Uterus (tissue), 2 donors: Measurements from ENCODE around the gene MRM1.

ENCODE experiments used
- POLR2A ChIP-seq, 2 donors: fragments of 450-650 bp; IDR thresholded peaks; one replicate each; pipeline ENCODE4 v1.6.1; 2016; ENCODE audit warnings: antibody characterized with exemption in 2 of 2, mild to moderate bottlenecking in 1 of 2, moderate library complexity in 1 of 2
- TF ChIP-seq, protein P1 (sequence below), 4 experiments: fragments of 200-600 bp in 2 of 4; fragments of 450-650 bp in 2 of 4; sonication (generic) in 2 of 4; IDR thresholded peaks; one replicate each; pipeline ENCODE4 v1.5.1; 2016 to 2019; ENCODE audit warnings: antibody characterized with exemption in 4 of 4, mild to moderate bottlenecking in 2 of 4, moderate library complexity in 1 of 4

DNA sequence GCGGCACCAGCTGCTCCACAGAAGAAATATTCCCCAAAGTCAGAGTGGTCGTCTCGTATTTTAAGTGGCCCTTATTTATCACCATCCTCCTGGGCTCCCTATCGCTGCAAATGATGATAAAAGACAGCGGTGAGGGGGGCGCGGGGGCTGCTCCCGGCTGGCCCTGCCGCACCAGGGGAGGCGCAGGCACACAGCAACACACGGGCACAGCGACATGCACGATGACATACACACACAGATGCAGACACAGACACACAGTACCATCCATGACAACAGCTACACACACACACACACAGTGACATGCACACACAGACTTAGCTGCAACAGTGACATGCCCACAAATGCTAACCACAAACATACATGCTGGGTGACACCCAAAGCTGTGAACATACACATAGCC lies 52.5 kb downstream of the MRM1 start:
- TF ChIP-seq, protein P1, sequence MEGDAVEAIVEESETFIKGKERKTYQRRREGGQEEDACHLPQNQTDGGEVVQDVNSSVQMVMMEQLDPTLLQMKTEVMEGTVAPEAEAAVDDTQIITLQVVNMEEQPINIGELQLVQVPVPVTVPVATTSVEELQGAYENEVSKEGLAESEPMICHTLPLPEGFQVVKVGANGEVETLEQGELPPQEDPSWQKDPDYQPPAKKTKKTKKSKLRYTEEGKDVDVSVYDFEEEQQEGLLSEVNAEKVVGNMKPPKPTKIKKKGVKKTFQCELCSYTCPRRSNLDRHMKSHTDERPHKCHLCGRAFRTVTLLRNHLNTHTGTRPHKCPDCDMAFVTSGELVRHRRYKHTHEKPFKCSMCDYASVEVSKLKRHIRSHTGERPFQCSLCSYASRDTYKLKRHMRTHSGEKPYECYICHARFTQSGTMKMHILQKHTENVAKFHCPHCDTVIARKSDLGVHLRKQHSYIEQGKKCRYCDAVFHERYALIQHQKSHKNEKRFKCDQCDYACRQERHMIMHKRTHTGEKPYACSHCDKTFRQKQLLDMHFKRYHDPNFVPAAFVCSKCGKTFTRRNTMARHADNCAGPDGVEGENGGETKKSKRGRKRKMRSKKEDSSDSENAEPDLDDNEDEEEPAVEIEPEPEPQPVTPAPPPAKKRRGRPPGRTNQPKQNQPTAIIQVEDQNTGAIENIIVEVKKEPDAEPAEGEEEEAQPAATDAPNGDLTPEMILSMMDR (IDR thresholded peaks at IDR 0.05) = no peak
- TF ChIP-seq POLR2A (IDR thresholded peaks at IDR 0.05) = no peak
